Esophagus muscularis mucosa (tissue), 4 donors: ENCODE results near the gene DOCK2.

ENCODE experiments used
- CTCF ChIP-seq, 3 experiments: fragments of 200-600 bp in 2 of 3; fragments of 450-650 bp in 1 of 3; sonication (generic) in 2 of 3; IDR thresholded peaks; one replicate each; pipeline ENCODE4 v1.5.1; 2017 to 2019; ENCODE audit warnings: antibody characterized with exemption in 3 of 3, mild to moderate bottlenecking in 2 of 3, moderate library complexity in 1 of 3
- EP300 ChIP-seq: sonication (generic); formaldehyde crosslinking; IDR thresholded peaks from one replicate; pipeline ENCODE4 v1.6.1; 2017; ENCODE audit warnings: antibody characterized with exemption
- POLR2A ChIP-seq: fragments of 450-650 bp; IDR thresholded peaks from one replicate; pipeline ENCODE4 v1.6.1; 2017; ENCODE audit warnings: antibody characterized with exemption, moderate library complexity, mild to moderate bottlenecking, low read depth

- TF ChIP-seq CTCF (IDR thresholded peaks at IDR 0.05), result no peak
- TF ChIP-seq POLR2A, result no peak
- TF ChIP-seq EP300, result no peak
Observed at GRCh38 chr5:169954786-169955185, 317.7 kb downstream of the DOCK2 start.
